ENCODE measurements around the gene RAB30.

DNA sequence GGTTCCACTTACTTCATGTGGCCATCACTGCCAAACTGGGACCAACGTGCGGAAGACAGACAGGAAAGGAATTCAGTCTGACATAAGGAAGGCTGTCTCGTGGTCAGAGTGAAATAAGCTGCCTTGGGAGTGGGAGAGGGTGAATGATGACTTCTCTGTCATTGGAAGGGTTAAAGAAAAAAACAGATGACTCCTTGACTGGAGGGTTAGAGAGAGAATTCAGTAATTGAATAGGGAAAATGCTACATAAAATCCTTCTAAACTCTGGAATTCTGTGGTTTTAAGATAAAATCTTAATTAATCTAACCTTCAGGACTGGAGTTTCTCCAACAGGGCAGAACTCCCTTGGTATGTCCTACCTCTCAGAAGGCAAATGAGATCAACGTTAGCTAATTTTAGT lies 33.8 kb downstream of the RAB30 start:
- no peak for TF ChIP-seq CTCF (IDR thresholded peaks at IDR 0.05; ENCODE audit: insufficient read depth, low read length)
- TF ChIP-seq POLR2AphosphoS5 (IDR thresholded peaks at IDR 0.05; ENCODE audit: low read depth) = no peak
- TF ChIP-seq GABPA (IDR thresholded peaks at IDR 0.05; ENCODE audit: low read depth) = no peak
